ENCODE data around the gene CEP350. TPM values are rescaled to one million over a fixed set of nuclear protein-coding genes. Genes with fewer than 3 reads are reported as not detected.

The CEP350 gene
- total RNA-seq, 4 donors from 2014 or later, result 40.0 to 60.3 (median 57.3) TPM

DNA sequence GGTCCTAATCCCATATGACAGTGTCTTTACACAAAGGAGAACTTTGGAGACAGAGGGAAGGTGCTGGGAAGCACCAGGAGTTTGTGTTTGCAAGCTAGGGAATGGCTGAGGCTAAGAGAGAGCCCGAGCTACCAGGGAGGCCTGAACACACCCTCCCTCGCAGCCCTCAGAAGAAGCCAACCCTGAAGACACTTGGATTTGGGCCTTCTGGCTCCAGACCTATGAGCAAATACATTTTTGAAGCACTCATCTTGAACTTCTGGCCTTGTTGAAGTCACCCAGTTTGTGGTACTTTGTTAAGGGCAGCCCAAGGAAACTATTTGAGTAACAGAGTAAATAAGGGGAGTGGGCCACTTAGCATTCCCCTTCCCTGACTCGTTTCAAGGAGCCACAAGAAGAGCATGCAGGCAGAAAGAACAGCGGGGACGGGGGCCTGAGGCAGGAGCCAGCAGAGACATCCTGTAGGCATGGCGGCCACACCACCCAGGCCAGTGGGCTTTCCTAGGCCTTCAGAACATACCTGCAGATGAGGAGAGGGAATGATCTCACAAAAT lies 186.8 kb downstream of the CEP350 start:
- in situ Hi-C loops (cut with MboI; ENCODE audit: low pct_ligation_motif_present in 1 of 4, low pct_unique_long_range_greater_than_20kb in 1 of 4, low sequenced_read_pairs in 3 of 4) (no loop called here), intact Hi-C loops (cut with DNase I; ENCODE audit: low total_unique reads) (no loop called here)
- no peak overlapping the region for H3K4me3 ChIP-seq
- H3K27me3 ChIP-seq, result no peaks in the 10 kb centered on the region
- no peak overlapping the region for H3K27ac ChIP-seq
- no peak for DNase-seq
- TF ChIP-seq EP300 (IDR thresholded peaks at IDR 0.05; ENCODE audit: low read depth) (no peak), POLR2AphosphoS5 (IDR thresholded peaks at IDR 0.05) (no peak), POLR2A (IDR thresholded peaks at IDR 0.05) (no peak)
- TF ChIP-seq, protein P1, sequence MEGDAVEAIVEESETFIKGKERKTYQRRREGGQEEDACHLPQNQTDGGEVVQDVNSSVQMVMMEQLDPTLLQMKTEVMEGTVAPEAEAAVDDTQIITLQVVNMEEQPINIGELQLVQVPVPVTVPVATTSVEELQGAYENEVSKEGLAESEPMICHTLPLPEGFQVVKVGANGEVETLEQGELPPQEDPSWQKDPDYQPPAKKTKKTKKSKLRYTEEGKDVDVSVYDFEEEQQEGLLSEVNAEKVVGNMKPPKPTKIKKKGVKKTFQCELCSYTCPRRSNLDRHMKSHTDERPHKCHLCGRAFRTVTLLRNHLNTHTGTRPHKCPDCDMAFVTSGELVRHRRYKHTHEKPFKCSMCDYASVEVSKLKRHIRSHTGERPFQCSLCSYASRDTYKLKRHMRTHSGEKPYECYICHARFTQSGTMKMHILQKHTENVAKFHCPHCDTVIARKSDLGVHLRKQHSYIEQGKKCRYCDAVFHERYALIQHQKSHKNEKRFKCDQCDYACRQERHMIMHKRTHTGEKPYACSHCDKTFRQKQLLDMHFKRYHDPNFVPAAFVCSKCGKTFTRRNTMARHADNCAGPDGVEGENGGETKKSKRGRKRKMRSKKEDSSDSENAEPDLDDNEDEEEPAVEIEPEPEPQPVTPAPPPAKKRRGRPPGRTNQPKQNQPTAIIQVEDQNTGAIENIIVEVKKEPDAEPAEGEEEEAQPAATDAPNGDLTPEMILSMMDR (IDR thresholded peaks at IDR 0.05), result no peak
- no peaks in the 10 kb centered on the region for H3K9me3 ChIP-seq
- 75 to 80% methylated on average over 1 to 6 of the region's 6 CpGs for WGBS, 2 donors (ENCODE audit: low coverage in 1 of 2)
- no peaks in the 10 kb centered on the region for H3K36me3 ChIP-seq
- no peaks in the 10 kb centered on the region for H3K4me1 ChIP-seq

DNA sequence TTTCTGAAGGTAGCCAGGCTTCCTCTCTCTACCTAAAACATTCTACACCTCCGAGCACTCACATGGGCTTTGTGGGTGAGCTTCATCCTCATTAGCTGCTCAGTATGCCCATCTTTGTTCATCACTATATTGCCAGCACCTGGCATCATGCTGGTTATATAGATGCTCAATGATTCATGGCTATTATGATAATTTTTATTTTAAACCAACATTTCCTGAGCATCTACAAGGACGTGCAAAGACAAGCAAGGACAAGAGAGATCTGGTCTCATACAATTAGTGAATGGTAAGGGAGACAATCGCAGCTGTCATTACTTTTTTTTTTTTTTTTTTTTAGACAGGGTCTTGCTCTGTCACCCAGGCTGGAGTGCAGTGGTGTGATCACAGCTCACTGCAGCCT lies 188.7 kb downstream of the CEP350 start:
- 75 to 90% methylated on average over 3 of the region's 3 CpGs for WGBS, 2 donors (ENCODE audit: low coverage in 1 of 2)
- intact Hi-C loops (cut with DNase I; ENCODE audit: low total_unique reads) (no loop called here), in situ Hi-C loops (cut with MboI; ENCODE audit: low pct_ligation_motif_present in 1 of 4, low pct_unique_long_range_greater_than_20kb in 1 of 4, low sequenced_read_pairs in 3 of 4) (no loop called here)
- Histone ChIP-seq H3K9me3 (no peaks in the 10 kb centered on the region), H3K4me3 (no peak overlapping the region), H3K36me3 (no peaks in the 10 kb centered on the region), H3K27me3 (no peaks in the 10 kb centered on the region), H3K4me1 (no peaks in the 10 kb centered on the region), H3K27ac (no peak overlapping the region)
- TF ChIP-seq POLR2AphosphoS5 (IDR thresholded peaks at IDR 0.05) (no peak), POLR2A (IDR thresholded peaks at IDR 0.05) (no peak), EP300 (IDR thresholded peaks at IDR 0.05; ENCODE audit: low read depth) (no peak)
- TF ChIP-seq, protein P1 (IDR thresholded peaks at IDR 0.05), result no peak
- no peak for DNase-seq

DNA sequence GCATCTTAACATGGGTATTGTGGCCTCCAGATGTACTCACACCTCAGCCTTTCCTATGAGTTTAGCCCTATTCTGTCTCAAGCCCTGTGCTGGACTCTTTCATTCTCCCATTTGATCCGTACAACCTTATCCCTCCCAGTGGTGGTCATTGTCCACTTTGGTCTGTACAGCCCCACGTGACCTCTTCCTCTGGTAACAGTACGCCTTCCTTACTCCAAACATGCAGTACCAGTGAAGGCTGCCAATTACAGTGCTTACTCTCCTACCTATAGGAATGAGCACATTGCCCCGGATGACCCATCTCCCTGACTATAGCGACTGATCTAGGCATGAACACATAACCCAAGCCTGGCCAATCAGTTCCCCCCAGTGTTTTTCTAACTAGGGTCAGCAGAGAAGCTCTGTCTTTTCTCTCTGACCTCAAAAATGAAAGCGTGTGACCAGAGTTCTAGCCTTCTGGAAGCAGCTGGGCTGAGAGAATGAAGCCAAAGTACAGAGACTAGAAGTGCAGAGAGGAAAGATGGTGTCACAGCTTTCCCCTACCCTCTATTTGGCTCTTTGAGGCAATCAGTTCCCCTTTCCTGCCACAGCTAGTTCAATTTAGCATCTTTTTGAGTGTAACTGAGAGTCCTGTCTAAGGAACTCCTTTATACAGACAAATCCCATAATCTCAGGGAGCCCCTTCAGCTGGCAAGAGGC lies 190.2 kb downstream of the CEP350 start:
- Histone ChIP-seq H3K9me3 (no peaks in the 10 kb centered on the region), H3K4me1 (no peaks in the 10 kb centered on the region), H3K27ac (no peak overlapping the region), H3K36me3 (no peaks in the 10 kb centered on the region), H3K27me3 (no peaks in the 10 kb centered on the region), H3K4me3 (no peak overlapping the region)
- intact Hi-C loops (cut with DNase I; ENCODE audit: low total_unique reads) (no loop called here), in situ Hi-C loops (cut with MboI; ENCODE audit: low pct_ligation_motif_present in 1 of 4, low pct_unique_long_range_greater_than_20kb in 1 of 4, low sequenced_read_pairs in 3 of 4) (no loop called here)
- TF ChIP-seq, protein P1 (IDR thresholded peaks at IDR 0.05), result no peak
- no peak for TF ChIP-seq POLR2AphosphoS5 (IDR thresholded peaks at IDR 0.05)
- TF ChIP-seq EP300 (IDR thresholded peaks at IDR 0.05; ENCODE audit: low read depth), result no peak
- TF ChIP-seq POLR2A (IDR thresholded peaks at IDR 0.05), result no peak
- WGBS, 2 donors (ENCODE audit: low coverage in 1 of 2), result 72% methylated on average over 6 of the region's 6 CpGs; no CpG with 5 or more reads in 1 of the 2 donors
- DNase-seq, result no peak

DNA sequence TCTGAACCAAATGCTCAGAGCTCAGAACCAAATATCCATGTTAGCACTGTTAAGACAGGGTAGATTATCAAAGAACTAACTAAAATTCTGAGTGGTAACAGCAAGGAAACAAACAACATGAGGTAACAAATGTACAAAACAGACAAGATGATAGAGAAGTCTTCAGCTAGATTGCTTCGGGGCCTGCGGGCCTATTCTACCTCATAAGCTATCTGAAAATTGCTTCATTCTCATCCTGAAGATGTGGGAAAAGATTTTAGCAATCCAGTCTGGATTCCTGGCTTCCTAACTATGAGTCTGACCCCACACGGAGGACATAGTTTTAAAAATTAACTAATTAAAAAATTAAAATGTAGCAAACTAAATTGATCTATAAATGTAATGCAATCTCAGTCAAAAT lies 190.8 kb downstream of the CEP350 start:
- no peaks in the 10 kb centered on the region for H3K9me3 ChIP-seq
- intact Hi-C loops (cut with DNase I; ENCODE audit: low total_unique reads), result no loop called here
- DNase-seq, result no peak
- 83 to 98% methylated on average over 3 of the region's 3 CpGs for WGBS, 2 donors (ENCODE audit: low coverage in 1 of 2)
- H3K36me3 ChIP-seq, result no peaks in the 10 kb centered on the region
- H3K27me3 ChIP-seq, result no peaks in the 10 kb centered on the region
- H3K4me1 ChIP-seq, result no peaks in the 10 kb centered on the region
- no peak overlapping the region for H3K4me3 ChIP-seq
- in situ Hi-C loops (cut with MboI; ENCODE audit: low pct_ligation_motif_present in 1 of 4, low pct_unique_long_range_greater_than_20kb in 1 of 4, low sequenced_read_pairs in 3 of 4), result no loop called here
- no peak overlapping the region for H3K27ac ChIP-seq
- TF ChIP-seq POLR2A (IDR thresholded peaks at IDR 0.05) (no peak), POLR2AphosphoS5 (IDR thresholded peaks at IDR 0.05) (no peak), EP300 (IDR thresholded peaks at IDR 0.05; ENCODE audit: low read depth) (no peak)
- TF ChIP-seq, protein P1 (IDR thresholded peaks at IDR 0.05), result no peak

Data from transverse colon (tissue), 4 donors.